GF-D8 (cell line): Measurements from ENCODE around the gene MAP4K5.

Experiments
- DNase-seq: peaks from one replicate; lab custom pipeline; 2025; lab: John Stamatoyannopoulos, UW

Gene MAP4K5

GRCh38 chr14:50476134-50476533, 56.2 kb downstream of the MAP4K5 start:
- DNase-seq, result no peak

- DNase-seq, result no peak
These were observed 56.9 kb downstream of the MAP4K5 start for GRCh38 chr14:50475460-50475859.

- no peak for DNase-seq
These were observed 60.4 kb downstream of the MAP4K5 start for GRCh38 chr14:50471838-50472465.

- no peak for DNase-seq
These were observed 62.4 kb downstream of the MAP4K5 start for GRCh38 chr14:50469982-50470381.

GRCh38 chr14:50462111-50462510, 70.3 kb downstream of the MAP4K5 start:
- DNase-seq, result no peak

- no peak for DNase-seq
These were observed 78.5 kb downstream of the MAP4K5 start for GRCh38 chr14:50453869-50454268.

- no peak for DNase-seq
These were observed 79.2 kb downstream of the MAP4K5 start for GRCh38 chr14:50452979-50453705.

- no peak for DNase-seq
These were observed 80.1 kb downstream of the MAP4K5 start for GRCh38 chr14:50452296-50452695.

- no peak for DNase-seq
These were observed 80.5 kb downstream of the MAP4K5 start for GRCh38 chr14:50451854-50452253.

GRCh38 chr14:50447461-50447860, 84.9 kb downstream of the MAP4K5 start:
- no peak for DNase-seq

GRCh38 chr14:50434528-50434927, 97.8 kb downstream of the MAP4K5 start:
- no peak for DNase-seq

- no peak for DNase-seq
These were observed 100.2 kb downstream of the MAP4K5 start for GRCh38 chr14:50432131-50432530.

GRCh38 chr14:50425816-50426215, 106.6 kb downstream of the MAP4K5 start:
- DNase-seq, result peak; percentile 42

GRCh38 chr14:50425105-50425504, 107.3 kb downstream of the MAP4K5 start:
- DNase-seq, result no peak

GRCh38 chr14:50423529-50423928, 108.8 kb downstream of the MAP4K5 start:
- no peak for DNase-seq

- no peak for DNase-seq
These were observed 110.9 kb downstream of the MAP4K5 start for GRCh38 chr14:50421499-50421898.

- DNase-seq, result no peak
These were observed 114.5 kb downstream of the MAP4K5 start for GRCh38 chr14:50417853-50418252.

- DNase-seq, result no peak
These were observed 121.4 kb downstream of the MAP4K5 start for GRCh38 chr14:50410921-50411320.

GRCh38 chr14:50410071-50410470, 122.3 kb downstream of the MAP4K5 start:
- DNase-seq, result no peak

- DNase-seq, result no peak
These were observed 125.1 kb downstream of the MAP4K5 start for GRCh38 chr14:50407111-50407812.

- DNase-seq, result no peak
These were observed 128.9 kb downstream of the MAP4K5 start for GRCh38 chr14:50403419-50403818.

GRCh38 chr14:50402965-50403364, 129.4 kb downstream of the MAP4K5 start:
- DNase-seq, result no peak

GRCh38 chr14:50400461-50400860, 131.9 kb downstream of the MAP4K5 start:
- no peak for DNase-seq
